ENCODE data around the gene ZIK1. TPM values are rescaled to one million over a fixed set of nuclear protein-coding genes. Genes with fewer than 3 reads are reported as not detected.

Gene ZIK1
- total and polyA plus RNA-seq, 2 of the 4 experiments (the other 2 are of a cell fraction): 4.1 to 11.8 TPM

GRCh38 chr19:57583104-57583520 is 833 bp upstream of the ZIK1 start:
- no peak overlapping the region for H3K14ac ChIP-seq (replicated peaks; ENCODE audit: low read depth, low read length)
- H3K27ac ChIP-seq (ENCODE audit: insufficient read depth, low read length): no peak overlapping the region
- no peaks in the 10 kb centered on the region for H3K27me3 ChIP-seq (ENCODE audit: control insufficient read depth, insufficient read depth, low read length)
- H3K4ac ChIP-seq (ENCODE audit: low read depth, low read length): no peak overlapping the region
- CTCF ChIA-PET: no interaction called here
- intact Hi-C loops (cut with micrococcal nuclease) (no loop called here), in situ Hi-C loops (cut with MboI; ENCODE audit: low sequenced_read_pairs) (no loop called here), dilution Hi-C loops (cut with HindIII; ENCODE audit: low sequenced_read_pairs, unreplicated experiment) (no loop called here)
- peak overlapping the region; percentile 97 for H4K5ac ChIP-seq (ENCODE audit: low read depth, low read length)
- H3K4me2 ChIP-seq (ENCODE audit: low read depth, low read length): no peak overlapping the region; the same call in 1 of the 2 replicates
- DNase-seq (no peak), ATAC-seq (ENCODE audit: low read depth) (no peak)
- no peak overlapping the region for H3K56ac ChIP-seq (ENCODE audit: extremely low read depth, insufficient read depth, low read length)
- H3K9me1 ChIP-seq (ENCODE audit: insufficient read depth, low read length): peaks cover 1% of the 10 kb centered on the region
- no peak overlapping the region for H3K23ac ChIP-seq (ENCODE audit: low read depth, low read length)
- peak overlapping the region; percentile 88 for H2AK9ac ChIP-seq (replicated peaks; ENCODE audit: low read depth, low read length, poor library complexity)
- H3K9me3 ChIP-seq (ENCODE audit: control insufficient read depth, insufficient read depth, low read length): peaks cover 12% of the 10 kb centered on the region
- H4K20me1 ChIP-seq (ENCODE audit: insufficient read depth, low read length): 0 out of 2 replicates have a peak, but pooled peaks cover 3% of the 10 kb centered on the region
- H3K9ac ChIP-seq (ENCODE audit: low read depth, low read length): no peak overlapping the region
- no peak overlapping the region for H3K18ac ChIP-seq (ENCODE audit: low read depth, low read length)
- H3K4me1 ChIP-seq (ENCODE audit: control insufficient read depth, insufficient read depth, low read length): peaks cover 4% of the 10 kb centered on the region
- no peak overlapping the region for H2BK20ac ChIP-seq (ENCODE audit: low read depth, low read length)
- no peak overlapping the region for H2AK5ac ChIP-seq (ENCODE audit: low read depth, low read length)
- H2BK120ac ChIP-seq (ENCODE audit: low read depth, low read length): no peak overlapping the region
- H2BK15ac ChIP-seq (ENCODE audit: low read depth, low read length): no peak overlapping the region
- H3K79me1 ChIP-seq (ENCODE audit: low read depth in 1 of 2, low read length in 2 of 2): peaks cover 16 to 29% of the 10 kb centered on the region in 2 experiments
- peak overlapping the region; percentile 99 for H2AFZ ChIP-seq (replicated peaks; ENCODE audit: low read length, poor library complexity)
- 9% methylated on average over 6 of the region's 21 CpGs; no CpG with 5 or more reads in 1 of the 2 experiments for WGBS, 2 experiments (ENCODE audit: extremely low coverage in 2 of 2, insufficient read length in 1 of 2)
- H3K36me3 ChIP-seq (ENCODE audit: control insufficient read depth, insufficient read depth, low read length): peaks cover 3% of the 10 kb centered on the region
- H4K8ac ChIP-seq (ENCODE audit: low read depth in 2 of 2, low read length in 2 of 2): peak overlapping the region; percentile 84 to 98; a peak in 3 of 4 replicates
- H3K4me3 ChIP-seq (ENCODE audit: insufficient read depth, low read depth, low read length): no peak overlapping the region
- H2BK5ac ChIP-seq (ENCODE audit: low read depth, low read length, poor library complexity, severe bottlenecking): no peak overlapping the region
- TF ChIP-seq RCOR1 (IDR thresholded peaks at IDR 0.05; ENCODE audit: insufficient replicate concordance, low read length) (no peak), CHD1 (IDR thresholded peaks at IDR 0.05; ENCODE audit: low read depth, low read length) (no peak), FOS (IDR thresholded peaks at IDR 0.05; ENCODE audit: low read depth, low read length) (no peak), ELK1 (IDR thresholded peaks at IDR 0.05; ENCODE audit: borderline replicate concordance, low read depth, low read length) (no peak), SMC3 (IDR thresholded peaks at IDR 0.05; ENCODE audit: low read depth, low read length) (no peak), RFX5 (IDR thresholded peaks at IDR 0.05; ENCODE audit: low read depth, low read length) (no peak), MAZ (IDR thresholded peaks at IDR 0.05; ENCODE audit: borderline replicate concordance, low read depth, low read length) (no peak), CTCF (conservative IDR thresholded peaks at IDR 0.05; ENCODE audit: low read depth, low read length) (no peak), POLR2A (IDR thresholded peaks at IDR 0.05; ENCODE audit: low read depth, low read length) (no peak), USF2 (IDR thresholded peaks at IDR 0.05; ENCODE audit: low read depth, low read length) (no peak), NFE2L2 (IDR thresholded peaks at IDR 0.05; ENCODE audit: low read depth, low read length) (no peak), MXI1 (IDR thresholded peaks at IDR 0.05; ENCODE audit: borderline replicate concordance, low read depth, low read length) (no peak), BHLHE40 (IDR thresholded peaks at IDR 0.05; ENCODE audit: low read depth, low read length) (no peak), CEBPB (IDR thresholded peaks at IDR 0.05; ENCODE audit: low read depth, low read length) (no peak), MAFK (IDR thresholded peaks at IDR 0.05; ENCODE audit: low read depth, low read length) (no peak), RAD21 (IDR thresholded peaks at IDR 0.05; ENCODE audit: low read length) (no peak)
- H4K91ac ChIP-seq (ENCODE audit: insufficient read depth, low read depth, low read length): no peak overlapping the region
- BruUV-seq (replicated peaks): no TSS peak
- POLR2A ChIA-PET (ENCODE audit: unreplicated experiment): no interaction called here

Data from IMR-90 (cell line).